GM12873 (cell line): ENCODE data around the gene GLCE.

Experiments used
- TF ChIP-seq, protein P1 (sequence below): IDR thresholded peaks from 2 replicates; pipeline ENCODE4 v1.5.1; 2012; ENCODE audit warnings: low read depth, mild to moderate bottlenecking, moderate library complexity, low read length, control low read depth; ENCODE audit not compliant: insufficient read depth; ENCODE audit errors: missing control alignments

GLCE gene

DNA sequence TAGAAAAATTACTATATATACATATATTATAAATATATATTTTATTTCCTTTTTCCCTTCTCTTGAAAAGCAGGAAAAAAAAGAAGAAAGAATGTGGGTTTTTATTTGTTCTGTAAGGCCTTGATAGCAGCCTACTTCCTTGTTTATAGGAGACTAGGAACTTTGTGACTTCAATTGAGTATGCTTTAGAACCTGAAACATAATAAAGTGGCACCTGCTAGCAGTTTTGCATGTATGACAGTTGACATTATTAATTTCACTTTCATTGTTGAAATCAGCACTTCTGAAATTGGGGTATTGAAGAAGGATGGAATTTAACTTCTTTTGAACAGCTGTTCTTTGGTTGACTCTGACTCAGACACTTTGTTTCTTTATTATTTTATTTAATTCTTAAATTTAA lies 56.9 kb downstream of the GLCE start:
- TF ChIP-seq, protein P1, sequence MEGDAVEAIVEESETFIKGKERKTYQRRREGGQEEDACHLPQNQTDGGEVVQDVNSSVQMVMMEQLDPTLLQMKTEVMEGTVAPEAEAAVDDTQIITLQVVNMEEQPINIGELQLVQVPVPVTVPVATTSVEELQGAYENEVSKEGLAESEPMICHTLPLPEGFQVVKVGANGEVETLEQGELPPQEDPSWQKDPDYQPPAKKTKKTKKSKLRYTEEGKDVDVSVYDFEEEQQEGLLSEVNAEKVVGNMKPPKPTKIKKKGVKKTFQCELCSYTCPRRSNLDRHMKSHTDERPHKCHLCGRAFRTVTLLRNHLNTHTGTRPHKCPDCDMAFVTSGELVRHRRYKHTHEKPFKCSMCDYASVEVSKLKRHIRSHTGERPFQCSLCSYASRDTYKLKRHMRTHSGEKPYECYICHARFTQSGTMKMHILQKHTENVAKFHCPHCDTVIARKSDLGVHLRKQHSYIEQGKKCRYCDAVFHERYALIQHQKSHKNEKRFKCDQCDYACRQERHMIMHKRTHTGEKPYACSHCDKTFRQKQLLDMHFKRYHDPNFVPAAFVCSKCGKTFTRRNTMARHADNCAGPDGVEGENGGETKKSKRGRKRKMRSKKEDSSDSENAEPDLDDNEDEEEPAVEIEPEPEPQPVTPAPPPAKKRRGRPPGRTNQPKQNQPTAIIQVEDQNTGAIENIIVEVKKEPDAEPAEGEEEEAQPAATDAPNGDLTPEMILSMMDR: no peak

DNA sequence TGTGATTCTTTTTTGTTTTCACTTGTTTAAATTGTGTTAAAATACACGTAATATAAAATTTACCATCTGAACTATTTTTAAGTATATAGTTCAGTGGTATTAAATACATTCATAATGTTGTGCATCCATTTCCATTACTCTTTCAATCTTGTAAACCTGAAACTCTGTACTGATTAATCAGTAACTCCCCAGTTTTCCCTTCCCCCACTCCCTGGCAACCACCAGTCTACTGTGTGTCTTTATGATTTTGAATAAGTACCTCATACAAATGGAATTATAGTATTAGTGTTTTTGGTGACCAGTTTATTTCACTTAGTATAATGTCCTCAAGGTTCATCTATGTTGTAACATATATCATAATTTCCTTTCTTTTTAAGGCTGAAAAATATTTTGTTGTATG lies 59.3 kb downstream of the GLCE start:
- TF ChIP-seq, protein P1: no peak

GRCh38 chr15:69222002-69222474 lies 61.6 kb downstream of the GLCE start:
- TF ChIP-seq, protein P1: no peak

DNA sequence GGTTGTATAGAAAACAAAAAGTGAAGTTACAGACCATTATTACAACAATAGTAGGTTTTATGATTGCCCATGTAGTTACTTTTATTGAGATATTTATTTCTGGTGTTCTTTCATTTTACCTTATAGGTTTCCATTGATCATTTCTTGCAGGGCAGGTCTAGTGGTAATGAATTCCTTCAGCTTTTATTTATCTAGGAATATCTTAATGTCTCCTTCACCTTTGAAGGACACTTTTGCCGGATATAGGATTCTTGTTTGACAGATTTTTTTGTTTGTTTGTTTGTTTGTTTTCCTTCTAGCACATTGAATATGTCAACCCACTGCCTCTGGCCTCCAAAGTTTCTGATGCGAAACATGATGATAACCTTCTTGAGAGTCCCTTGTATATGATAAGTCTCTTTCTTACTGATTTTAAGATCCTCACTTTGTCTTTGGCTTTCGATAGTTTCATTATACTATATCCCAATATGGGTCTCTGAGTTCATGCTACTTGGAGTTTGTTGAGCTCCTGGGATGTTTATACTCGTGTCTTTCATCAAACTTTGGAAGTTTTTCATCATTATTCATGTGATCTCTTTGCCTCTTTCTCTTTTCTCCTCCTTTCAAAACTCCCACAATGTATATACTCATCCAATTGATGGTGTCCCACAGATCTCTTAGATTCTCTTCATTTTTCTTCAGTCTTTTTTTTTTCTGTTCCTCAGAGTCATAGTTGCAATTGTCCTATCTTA lies 62.8 kb downstream of the GLCE start:
- TF ChIP-seq, protein P1: no peak

DNA sequence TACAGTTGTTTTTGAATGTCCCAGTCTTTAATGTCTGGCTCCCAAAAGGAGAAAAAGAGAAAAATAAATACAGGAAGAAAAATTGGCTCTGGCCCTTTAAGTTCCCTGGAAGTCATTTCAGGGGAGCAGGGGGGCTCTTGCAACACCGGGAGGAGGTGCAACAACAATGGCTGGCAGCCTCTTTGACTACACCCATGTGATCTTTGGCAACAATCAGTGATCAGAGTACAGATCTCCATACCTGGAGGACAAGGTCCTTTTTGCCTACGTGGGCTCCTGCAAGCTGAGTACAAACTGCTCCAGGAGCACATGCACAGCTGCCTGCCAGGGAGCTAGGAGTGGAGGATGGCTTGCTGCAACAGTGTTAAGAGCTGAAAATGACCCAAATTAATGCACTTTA lies 63.9 kb downstream of the GLCE start:
- TF ChIP-seq, protein P1: no peak

GRCh38 chr15:69225355-69226022 lies 65.1 kb downstream of the GLCE start:
- TF ChIP-seq, protein P1: peak; percentile 18

GRCh38 chr15:69226023-69226355 lies 65.6 kb downstream of the GLCE start:
- TF ChIP-seq, protein P1: no peak
